Measurements from ENCODE around the gene MIEF2.
"Not testable (repeated sequence)": the region's sequence is repeated elsewhere in the genome, so short reads cannot be mapped to it uniquely, and the experiment has no call there.

MIEF2 gene

GRCh38 chr17:18260332-18261145 lies at the start of gene MIEF2:
TSS of gene MIEF2 (plus strand) at chr17:18260662. CDS start at chr17:18262721, 2,059 bp downstream.
- peak; percentile 90 to 91 for DNase-seq (ENCODE audit: low read depth in 2 of 2)

GRCh38 chr17:18213666-18214270 lies 46.7 kb upstream of the MIEF2 start:
- DNase-seq (ENCODE audit: low read depth in 2 of 2) = no peak

GRCh38 chr17:18216906-18217305 lies 43.6 kb upstream of the MIEF2 start:
- DNase-seq (ENCODE audit: low read depth in 2 of 2) = not testable (repeated sequence)

GRCh38 chr17:18217412-18218015 lies 42.9 kb upstream of the MIEF2 start:
- peak; percentile 52 to 73 for DNase-seq (ENCODE audit: low read depth in 2 of 2)

GRCh38 chr17:18218756-18219415 lies 41.6 kb upstream of the MIEF2 start:
- no peak for DNase-seq (ENCODE audit: low read depth in 2 of 2)

GRCh38 chr17:18224053-18224386 lies 36.4 kb upstream of the MIEF2 start:
- no peak for DNase-seq (ENCODE audit: low read depth in 2 of 2)

- no peak for DNase-seq (ENCODE audit: low read depth in 2 of 2)
These were observed 35.9 kb upstream of the MIEF2 start for GRCh38 chr17:18224387-18225120.

GRCh38 chr17:18225121-18225641 lies 35.3 kb upstream of the MIEF2 start, which contains the start of gene LLGL1:
TSS of gene LLGL1 (plus strand) at chr17:18225635. CDS start at chr17:18225683, 48 bp downstream.
- peak; percentile 94 to 98 for DNase-seq (ENCODE audit: low read depth in 2 of 2)

GRCh38 chr17:18225642-18226283 lies 34.7 kb upstream of the MIEF2 start:
- DNase-seq (ENCODE audit: low read depth in 2 of 2) = peak in 1 of 2 donors; percentile 4

GRCh38 chr17:18226284-18226945 lies 34.0 kb upstream of the MIEF2 start:
- DNase-seq (ENCODE audit: low read depth in 2 of 2) = no peak

GRCh38 chr17:18227635-18228034 lies 32.8 kb upstream of the MIEF2 start:
- DNase-seq (ENCODE audit: low read depth in 2 of 2) = no peak

GRCh38 chr17:18228176-18228682 lies 32.2 kb upstream of the MIEF2 start:
- no peak for DNase-seq (ENCODE audit: low read depth in 2 of 2)

GRCh38 chr17:18229254-18229653 lies 31.2 kb upstream of the MIEF2 start:
- DNase-seq (ENCODE audit: low read depth in 2 of 2) = no peak

- DNase-seq (ENCODE audit: low read depth in 2 of 2) = no peak
These were observed 30.7 kb upstream of the MIEF2 start for GRCh38 chr17:18229771-18230170.

GRCh38 chr17:18230288-18231141 lies 29.9 kb upstream of the MIEF2 start:
- DNase-seq (ENCODE audit: low read depth in 2 of 2) = no peak

GRCh38 chr17:18231164-18231563 lies 29.3 kb upstream of the MIEF2 start:
- DNase-seq (ENCODE audit: low read depth in 2 of 2) = no peak

- no peak for DNase-seq (ENCODE audit: low read depth in 2 of 2)
These were observed 26.5 kb upstream of the MIEF2 start for GRCh38 chr17:18233803-18234518.

- DNase-seq (ENCODE audit: low read depth in 2 of 2) = no peak
These were observed 25.5 kb upstream of the MIEF2 start for GRCh38 chr17:18234853-18235380.

Measured in stimulated activated CD8-positive, alpha-beta memory T cell treated with anti-CD3 and anti-CD28 coated beads, Interleukin-2, amount 100 ng/mL, for 48 hours (primary cell).